ENCODE measurements around the gene PIGQ.

Gene PIGQ

GRCh38 chr16:563072-563644 is 6.6 kb upstream of the PIGQ start:
- H3K9me3 ChIP-seq (ENCODE audit: control insufficient read depth, low read length), result no peaks in the 10 kb centered on the region
- 88 to 93% methylated on average over 25 of the region's 30 CpGs for WGBS, 2 experiments (ENCODE audit: insufficient coverage in 2 of 2)
- no peak overlapping the region for H3K4me3 ChIP-seq (ENCODE audit: extremely low read depth, insufficient read depth, low read length, poor library complexity, severe bottlenecking)
- no peaks in the 10 kb centered on the region for H3K36me3 ChIP-seq (ENCODE audit: control insufficient read depth, insufficient read depth, low read length)
- H3K27ac ChIP-seq (ENCODE audit: low read depth, low read length, severe bottlenecking), result no peak overlapping the region
- H3K4me1 ChIP-seq (ENCODE audit: control insufficient read depth, insufficient read depth, low read length, poor library complexity, severe bottlenecking), result peaks cover 19% of the 10 kb centered on the region

GRCh38 chr16:564690-565418 is 4.9 kb upstream of the PIGQ start:
- Histone ChIP-seq H3K36me3 (ENCODE audit: control insufficient read depth, insufficient read depth, low read length) (no peaks in the 10 kb centered on the region), H3K9me3 (ENCODE audit: control insufficient read depth, low read length) (no peaks in the 10 kb centered on the region), H3K4me3 (ENCODE audit: extremely low read depth, insufficient read depth, low read length, poor library complexity, severe bottlenecking) (no peak overlapping the region), H3K4me1 (ENCODE audit: control insufficient read depth, insufficient read depth, low read length, poor library complexity, severe bottlenecking) (peaks cover 23% of the 10 kb centered on the region), H3K27ac (ENCODE audit: low read depth, low read length, severe bottlenecking) (no peak overlapping the region)
- WGBS, 2 experiments (ENCODE audit: insufficient coverage in 2 of 2), result 93 to 95% methylated on average over 39 to 41 of the region's 42 CpGs

GRCh38 chr16:565419-566330 is 4.1 kb upstream of the PIGQ start:
- Histone ChIP-seq H3K27ac (ENCODE audit: low read depth, low read length, severe bottlenecking) (peak overlapping the region; percentile 72), H3K4me1 (ENCODE audit: control insufficient read depth, insufficient read depth, low read length, poor library complexity, severe bottlenecking) (peaks cover 23% of the 10 kb centered on the region), H3K36me3 (ENCODE audit: control insufficient read depth, insufficient read depth, low read length) (no peaks in the 10 kb centered on the region), H3K9me3 (ENCODE audit: control insufficient read depth, low read length) (no peaks in the 10 kb centered on the region), H3K4me3 (ENCODE audit: extremely low read depth, insufficient read depth, low read length, poor library complexity, severe bottlenecking) (no peak overlapping the region)
- WGBS, 2 experiments (ENCODE audit: insufficient coverage in 2 of 2), result 60 to 65% methylated on average over 29 of the region's 35 CpGs

GRCh38 chr16:566475-567372 is 3.0 kb upstream of the PIGQ start, which contains the start of gene NHLRC4:
NHLRC4 (plus strand) TSS chr16:567005; CDS start chr16:568048, 1,043 bp downstream.
- H3K4me3 ChIP-seq (ENCODE audit: extremely low read depth, insufficient read depth, low read length, poor library complexity, severe bottlenecking), result no peak within 1 kb of the TSS
- peaks cover 23% of the 10 kb centered on the region for H3K4me1 ChIP-seq (ENCODE audit: control insufficient read depth, insufficient read depth, low read length, poor library complexity, severe bottlenecking)
- H3K36me3 ChIP-seq (ENCODE audit: control insufficient read depth, insufficient read depth, low read length), result no peaks in the 10 kb centered on the region
- no peaks in the 10 kb centered on the region for H3K9me3 ChIP-seq (ENCODE audit: control insufficient read depth, low read length)
- peak within 1 kb of the TSS; percentile 72 for H3K27ac ChIP-seq (ENCODE audit: low read depth, low read length, severe bottlenecking)
- 56 to 57% methylated on average over 21 to 25 of the region's 26 CpGs for WGBS, 2 experiments (ENCODE audit: insufficient coverage in 2 of 2)

GRCh38 chr16:567373-568256 is 2.2 kb upstream of the PIGQ start:
- Histone ChIP-seq H3K9me3 (ENCODE audit: control insufficient read depth, low read length) (no peaks in the 10 kb centered on the region), H3K4me3 (ENCODE audit: extremely low read depth, insufficient read depth, low read length, poor library complexity, severe bottlenecking) (no peak overlapping the region), H3K36me3 (ENCODE audit: control insufficient read depth, insufficient read depth, low read length) (no peaks in the 10 kb centered on the region), H3K27ac (ENCODE audit: low read depth, low read length, severe bottlenecking) (no peak overlapping the region), H3K4me1 (ENCODE audit: control insufficient read depth, insufficient read depth, low read length, poor library complexity, severe bottlenecking) (peaks cover 23% of the 10 kb centered on the region)
- WGBS, 2 experiments (ENCODE audit: insufficient coverage in 2 of 2), result 95% methylated on average over 31 to 35 of the region's 35 CpGs

GRCh38 chr16:568401-569258 is 1.1 kb upstream of the PIGQ start:
- H3K27ac ChIP-seq (ENCODE audit: low read depth, low read length, severe bottlenecking), result no peak overlapping the region
- 81% methylated on average over 8 to 9 of the region's 11 CpGs for WGBS, 2 experiments (ENCODE audit: insufficient coverage in 2 of 2)

GRCh38 chr16:572865-573650 is 3.3 kb downstream of the PIGQ start:
- 84 to 94% methylated on average over 22 to 27 of the region's 27 CpGs for WGBS, 2 experiments (ENCODE audit: insufficient coverage in 2 of 2)
- Histone ChIP-seq H3K9me3 (ENCODE audit: control insufficient read depth, low read length) (no peaks in the 10 kb centered on the region), H3K27ac (ENCODE audit: low read depth, low read length, severe bottlenecking) (no peak overlapping the region), H3K36me3 (ENCODE audit: control insufficient read depth, insufficient read depth, low read length) (peaks cover 33% of the 10 kb centered on the region), H3K4me1 (ENCODE audit: control insufficient read depth, insufficient read depth, low read length, poor library complexity, severe bottlenecking) (peaks cover 4% of the 10 kb centered on the region), H3K4me3 (ENCODE audit: extremely low read depth, insufficient read depth, low read length, poor library complexity, severe bottlenecking) (no peak overlapping the region)

More at GRCh38 chr16:568401-569258, 1.1 kb upstream of the PIGQ start:
- Histone ChIP-seq H3K4me1 (ENCODE audit: control insufficient read depth, insufficient read depth, low read length, poor library complexity, severe bottlenecking) (peaks cover 23% of the 10 kb centered on the region), H3K9me3 (ENCODE audit: control insufficient read depth, low read length) (no peaks in the 10 kb centered on the region), H3K36me3 (ENCODE audit: control insufficient read depth, insufficient read depth, low read length) (peaks cover 6% of the 10 kb centered on the region), H3K4me3 (ENCODE audit: extremely low read depth, insufficient read depth, low read length, poor library complexity, severe bottlenecking) (peak overlapping the region; percentile 70)

GRCh38 chr16:574021-574760 is 4.4 kb downstream of the PIGQ start:
- no peak overlapping the region for H3K4me3 ChIP-seq (ENCODE audit: extremely low read depth, insufficient read depth, low read length, poor library complexity, severe bottlenecking)
- peaks cover 33% of the 10 kb centered on the region for H3K36me3 ChIP-seq (ENCODE audit: control insufficient read depth, insufficient read depth, low read length)
- no peaks in the 10 kb centered on the region for H3K9me3 ChIP-seq (ENCODE audit: control insufficient read depth, low read length)
- no peak overlapping the region for H3K27ac ChIP-seq (ENCODE audit: low read depth, low read length, severe bottlenecking)
- 97% methylated on average over 40 to 46 of the region's 46 CpGs for WGBS, 2 experiments (ENCODE audit: insufficient coverage in 2 of 2)
- H3K4me1 ChIP-seq (ENCODE audit: control insufficient read depth, insufficient read depth, low read length, poor library complexity, severe bottlenecking), result peaks cover 3% of the 10 kb centered on the region

All from mesodermal cell (in vitro differentiated cells).